Activated T-helper 2 cell treated with anti-CD3 and anti-CD28 coated beads, Interferon-gamma antibody, Interleukin-2, Interleukin-4, amounts not matched to agents 10 μg/mL and 5 μg/mL and 100 μg/mL, durations not matched to agents 14 hours and 24 hours and 36 hours (primary cell): ENCODE measurements around the gene ATG16L2. TPM values are rescaled to one million over a fixed set of nuclear protein-coding genes. Genes with fewer than 3 reads are reported as not detected.
A peak's percentile ranks its signal among the peaks of the same experiment; 100 is the strongest.

Source experiments
- DNase-seq: peaks from one replicate; pipeline ENCODE4 v3.0.0; 2021; ENCODE audit warnings: low spot score
- H3K27ac Mint-ChIP-seq: one replicate; pipeline ENCODE4 v1.8.0; 2021; ENCODE audit warnings: mixed read lengths
- H3K27me3 Mint-ChIP-seq: one replicate; pipeline ENCODE4 v1.8.0; 2021; ENCODE audit warnings: low read depth, mixed read lengths
- H3K36me3 Mint-ChIP-seq: one replicate; pipeline ENCODE4 v1.8.0; 2021; ENCODE audit warnings: low read depth, mixed read lengths
- H3K4me1 Mint-ChIP-seq: one replicate; pipeline ENCODE4 v1.8.0; 2021; ENCODE audit warnings: low read depth, mixed read lengths
- H3K4me3 Mint-ChIP-seq: one replicate; pipeline ENCODE4 v1.8.0; 2021; ENCODE audit warnings: low read depth, mild to moderate bottlenecking, moderate library complexity, mixed read lengths
- H3K9me3 Mint-ChIP-seq: one replicate; pipeline ENCODE4 v1.8.0; 2021; ENCODE audit warnings: mixed read lengths
- intact Hi-C: fragments of 100-400 bp; cut with micrococcal nuclease; formaldehyde crosslinking; loops from one replicate; pipeline ENCODE4 v1.15.1; 2023
- total RNA-seq: library from RNA; stranded (reverse); gene quantifications from 2 replicates; pipeline ENCODE4 v1.2.3, GENCODE V29; 2022

Gene ATG16L2, protein sequence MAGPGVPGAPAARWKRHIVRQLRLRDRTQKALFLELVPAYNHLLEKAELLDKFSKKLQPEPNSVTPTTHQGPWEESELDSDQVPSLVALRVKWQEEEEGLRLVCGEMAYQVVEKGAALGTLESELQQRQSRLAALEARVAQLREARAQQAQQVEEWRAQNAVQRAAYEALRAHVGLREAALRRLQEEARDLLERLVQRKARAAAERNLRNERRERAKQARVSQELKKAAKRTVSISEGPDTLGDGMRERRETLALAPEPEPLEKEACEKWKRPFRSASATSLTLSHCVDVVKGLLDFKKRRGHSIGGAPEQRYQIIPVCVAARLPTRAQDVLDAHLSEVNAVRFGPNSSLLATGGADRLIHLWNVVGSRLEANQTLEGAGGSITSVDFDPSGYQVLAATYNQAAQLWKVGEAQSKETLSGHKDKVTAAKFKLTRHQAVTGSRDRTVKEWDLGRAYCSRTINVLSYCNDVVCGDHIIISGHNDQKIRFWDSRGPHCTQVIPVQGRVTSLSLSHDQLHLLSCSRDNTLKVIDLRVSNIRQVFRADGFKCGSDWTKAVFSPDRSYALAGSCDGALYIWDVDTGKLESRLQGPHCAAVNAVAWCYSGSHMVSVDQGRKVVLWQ
- 86.8 and 87.1 TPM in 2 replicates for total RNA-seq

DNA sequence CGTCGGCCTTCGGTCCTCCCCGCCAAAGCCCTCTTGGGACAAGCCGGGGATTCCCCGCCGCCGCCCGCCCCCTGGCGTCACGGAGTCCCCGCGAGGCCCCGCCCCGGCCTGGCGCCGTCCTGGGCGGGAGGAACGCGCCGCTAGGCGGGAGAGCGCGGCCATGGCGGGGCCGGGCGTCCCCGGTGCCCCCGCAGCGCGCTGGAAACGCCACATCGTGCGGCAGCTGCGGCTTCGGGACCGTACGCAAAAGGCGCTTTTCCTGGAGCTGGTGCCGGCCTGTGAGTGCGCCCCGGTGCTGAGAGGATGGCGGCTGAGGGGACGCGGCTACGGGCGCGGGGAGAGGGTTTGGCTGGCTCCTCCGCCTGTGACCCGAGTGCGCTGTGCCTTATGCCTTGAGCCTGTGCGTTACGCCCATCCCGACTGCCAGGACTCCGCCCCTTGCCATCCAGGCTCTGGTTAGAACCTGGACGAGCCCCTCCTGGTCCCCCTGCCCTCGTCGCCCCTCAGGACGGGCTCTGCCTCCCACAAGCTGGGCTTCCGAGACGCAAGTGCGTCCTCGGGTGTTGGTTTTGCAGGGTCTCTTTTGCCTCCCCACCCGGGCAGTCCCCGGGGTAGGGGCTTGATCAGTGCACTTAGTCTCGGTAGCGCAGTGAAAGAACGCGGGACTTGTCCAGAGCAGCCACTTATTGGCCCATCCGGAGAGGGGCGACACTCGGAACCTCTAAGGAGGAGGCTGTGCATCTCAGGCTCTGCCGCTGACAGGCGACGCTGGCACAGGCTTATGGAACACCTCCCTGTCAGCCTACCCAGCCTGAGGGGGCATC lies at the start of gene ATG16L2:
Gene ATG16L2 (plus strand): TSS at position 126 of the 824 bp plus-strand sequence. CDS start 35 bp downstream, at position 161.
- Mint-ChIP-seq H3K4me3 (peak within 1 kb of the TSS; percentile 99), H3K27ac (peak within 1 kb of the TSS; percentile 98), H3K9me3 (no peaks in the 10 kb centered on the region), H3K4me1 (peaks cover 36% of the 10 kb centered on the region), H3K36me3 (peaks cover 62% of the 10 kb centered on the region), H3K27me3 (no peaks in the 10 kb centered on the region)
- intact Hi-C loops, result loop anchor here (1.0 to 5.0 kb wide), 4 partner anchors 62 to 326 kb away; partner anchors contain the start of gene ARAP1
- DNase-seq, result peak; percentile 87

DNA sequence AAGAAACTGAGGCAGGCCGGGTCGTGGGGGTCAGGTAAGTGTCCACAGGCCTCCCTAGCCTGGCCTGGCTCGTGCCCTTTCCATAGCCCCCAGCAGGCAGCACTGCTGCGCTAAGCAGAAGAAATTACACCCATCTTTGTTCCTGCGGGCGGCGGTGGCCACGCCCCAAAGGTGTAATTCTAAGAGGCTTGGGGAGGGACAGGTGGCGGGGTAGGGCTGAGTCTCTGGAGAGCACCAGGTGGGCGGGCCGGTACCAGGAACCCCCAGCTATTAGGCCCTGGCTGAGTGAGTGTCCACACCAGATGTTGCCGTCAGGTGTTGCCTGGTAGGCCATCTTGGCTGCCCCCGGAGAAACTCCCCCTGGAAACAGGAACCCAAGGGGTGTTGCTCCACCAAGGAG lies 49.7 kb upstream of the ATG16L2 start:
- DNase-seq, result no peak
- Mint-ChIP-seq H3K36me3 (no peaks in the 10 kb centered on the region), H3K4me3 (no peak overlapping the region), H3K4me1 (peaks cover 19% of the 10 kb centered on the region), H3K27ac (no peak overlapping the region), H3K27me3 (peaks cover 6% of the 10 kb centered on the region), H3K9me3 (no peaks in the 10 kb centered on the region)
- intact Hi-C loops, result no loop called here

DNA sequence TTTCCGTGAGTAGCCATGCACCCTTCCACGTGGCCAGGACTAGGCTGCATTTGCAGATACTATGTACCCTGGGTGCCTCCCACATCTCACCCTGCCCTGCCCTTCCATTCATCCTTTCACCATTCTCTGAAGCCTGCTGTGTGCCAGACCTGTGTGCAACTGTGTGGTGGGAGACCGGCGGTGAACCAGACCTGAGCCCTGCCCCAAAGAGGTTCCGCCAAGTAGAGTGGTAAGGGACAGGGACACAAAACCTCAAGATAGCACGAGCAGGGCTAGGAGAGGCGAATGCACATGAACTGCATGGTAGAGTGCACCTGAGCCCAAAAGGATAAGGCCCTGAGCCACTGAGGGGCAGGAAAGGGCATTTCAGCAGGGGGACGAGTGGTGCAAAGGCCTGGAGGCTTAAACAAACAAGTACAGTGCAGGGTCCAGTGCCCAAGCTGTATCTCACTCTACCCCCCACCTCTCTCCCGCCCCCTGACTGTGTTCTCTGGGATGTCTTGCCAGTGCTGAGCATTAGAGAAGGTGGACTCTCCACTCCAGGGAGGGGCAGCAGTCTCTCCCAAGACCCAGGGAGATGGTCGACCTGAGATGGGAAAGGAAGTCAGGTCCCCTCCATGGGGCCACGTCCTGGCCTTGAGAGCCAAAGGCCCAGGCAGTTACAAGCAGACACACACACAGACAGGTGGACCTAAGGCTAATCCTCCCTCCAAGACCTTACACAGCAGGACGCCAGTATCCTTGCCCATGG lies 47.9 kb upstream of the ATG16L2 start:
- no peak overlapping the region for H3K4me3 Mint-ChIP-seq
- H3K4me1 Mint-ChIP-seq, result peaks cover 12% of the 10 kb centered on the region
- DNase-seq, result no peak
- H3K9me3 Mint-ChIP-seq, result no peaks in the 10 kb centered on the region
- peaks cover 4% of the 10 kb centered on the region for H3K27me3 Mint-ChIP-seq
- no peak overlapping the region for H3K27ac Mint-ChIP-seq
- intact Hi-C loops, result no loop called here
- H3K36me3 Mint-ChIP-seq, result no peaks in the 10 kb centered on the region

DNA sequence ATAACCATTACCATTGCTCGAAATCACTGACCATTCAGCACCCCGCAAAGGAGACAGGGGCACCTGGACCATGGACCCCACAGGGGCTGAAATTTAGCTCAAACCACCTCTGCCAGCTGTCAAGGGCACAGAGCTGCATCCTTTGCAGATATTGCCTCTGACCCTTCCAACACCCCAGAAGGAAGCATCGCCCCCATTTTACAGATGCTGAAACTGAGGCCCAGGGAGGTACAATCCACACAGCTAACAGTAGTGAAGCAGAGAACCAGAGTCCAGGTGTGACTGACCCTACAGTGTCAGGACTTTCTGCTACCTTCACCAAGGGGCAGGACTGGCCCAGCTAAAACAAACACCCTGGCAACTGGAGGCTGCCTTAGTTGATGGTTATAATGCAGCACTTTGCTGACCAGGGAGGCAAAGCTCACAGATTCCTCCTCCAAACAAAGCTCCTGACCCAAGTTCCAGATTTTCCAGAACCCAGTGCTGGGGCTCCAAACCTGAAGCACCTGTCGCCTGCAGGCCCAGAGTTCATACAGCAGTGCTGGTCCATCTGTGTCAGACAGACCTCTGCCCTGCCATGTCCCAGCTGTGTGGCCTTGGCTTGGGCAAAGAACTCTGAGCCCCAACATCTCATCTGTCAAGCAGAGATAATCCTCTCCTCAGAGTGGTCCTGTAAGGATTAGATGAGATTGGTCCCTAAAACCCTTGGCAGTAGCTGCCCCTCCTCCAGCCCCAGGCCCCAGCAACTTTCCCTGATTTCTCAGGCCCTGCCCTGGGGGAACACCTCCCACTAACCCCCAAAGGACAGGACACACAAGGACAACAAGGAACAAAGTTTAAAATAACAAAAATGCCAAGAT lies 46.8 kb upstream of the ATG16L2 start:
- H3K9me3 Mint-ChIP-seq, result no peaks in the 10 kb centered on the region
- H3K4me1 Mint-ChIP-seq, result peaks cover 11% of the 10 kb centered on the region
- no peak for DNase-seq

DNA sequence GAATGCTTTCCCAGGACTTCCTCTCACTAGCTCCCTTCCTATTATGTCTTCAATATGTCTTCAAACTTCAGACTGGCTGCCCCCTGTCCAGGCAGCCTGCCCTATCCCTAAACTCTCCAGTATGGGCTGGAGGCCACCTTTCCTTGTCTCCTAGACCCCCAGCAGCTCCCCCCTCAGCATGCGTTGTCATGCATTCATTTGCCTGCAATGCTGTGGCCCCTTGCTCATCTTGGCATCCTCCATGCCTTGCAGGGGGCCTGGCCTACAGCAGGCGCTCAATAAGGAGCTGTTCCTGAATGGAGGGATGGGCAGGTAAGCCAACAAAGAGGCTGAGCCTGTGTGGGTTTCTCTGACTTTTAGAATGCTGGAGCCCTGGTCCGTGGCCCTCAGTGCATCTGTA lies 45.6 kb upstream of the ATG16L2 start:
- Mint-ChIP-seq H3K27ac (no peak overlapping the region), H3K4me3 (no peak overlapping the region), H3K9me3 (no peaks in the 10 kb centered on the region), H3K36me3 (no peaks in the 10 kb centered on the region), H3K27me3 (peaks cover 4% of the 10 kb centered on the region), H3K4me1 (no peaks in the 10 kb centered on the region)
- intact Hi-C loops, result no loop called here
- DNase-seq, result no peak

More for the DNA sequence above, 46.8 kb upstream of the ATG16L2 start:
- intact Hi-C loops, result no loop called here
- H3K4me3 Mint-ChIP-seq, result no peak overlapping the region
- H3K36me3 Mint-ChIP-seq, result no peaks in the 10 kb centered on the region
- no peak overlapping the region for H3K27ac Mint-ChIP-seq
- peaks cover 4% of the 10 kb centered on the region for H3K27me3 Mint-ChIP-seq

DNA sequence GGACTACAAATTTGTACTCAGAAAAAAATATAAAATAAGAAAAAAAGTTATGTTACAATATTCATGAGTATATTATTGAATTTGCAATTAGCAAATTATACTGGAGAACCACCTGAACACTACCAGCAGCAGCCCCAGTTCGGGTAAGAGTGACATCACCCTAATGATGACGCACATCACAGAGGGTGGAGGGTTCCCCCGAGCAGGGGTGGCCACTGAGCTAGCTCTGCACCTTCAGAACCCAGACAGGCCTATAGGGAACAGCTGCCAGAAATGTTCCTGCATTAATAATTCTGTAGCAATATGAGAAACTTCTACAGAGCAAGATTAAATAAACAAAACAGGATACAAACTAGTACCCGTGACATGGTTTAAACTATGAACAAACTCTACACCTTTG lies 44.5 kb upstream of the ATG16L2 start:
- no peak for DNase-seq
- no peaks in the 10 kb centered on the region for H3K36me3 Mint-ChIP-seq
- intact Hi-C loops, result no loop called here
- H3K4me1 Mint-ChIP-seq, result no peaks in the 10 kb centered on the region
- no peak overlapping the region for H3K27ac Mint-ChIP-seq
- no peaks in the 10 kb centered on the region for H3K9me3 Mint-ChIP-seq
- peaks cover 4% of the 10 kb centered on the region for H3K27me3 Mint-ChIP-seq
- no peak overlapping the region for H3K4me3 Mint-ChIP-seq

DNA sequence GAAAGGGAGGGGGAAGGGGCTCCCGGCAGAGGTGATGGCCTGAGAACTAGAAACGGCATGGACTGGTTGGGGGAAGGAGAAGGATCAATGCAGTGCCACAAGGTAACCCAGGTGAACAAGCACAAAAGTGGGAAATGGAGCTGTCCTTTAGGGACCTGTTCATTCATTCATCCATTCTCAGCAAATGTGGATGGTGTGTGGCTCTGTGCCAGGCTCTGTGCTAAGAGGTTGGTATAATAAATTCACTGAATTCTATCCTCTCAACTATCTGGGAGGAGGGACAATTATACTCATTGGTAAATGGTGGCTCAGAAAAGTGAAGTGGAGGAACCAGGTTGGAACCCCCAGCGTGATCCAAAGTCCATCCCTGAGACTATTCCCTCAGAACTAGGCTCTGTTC lies 43.4 kb upstream of the ATG16L2 start:
- Mint-ChIP-seq H3K4me3 (no peak overlapping the region), H3K36me3 (no peaks in the 10 kb centered on the region), H3K4me1 (no peaks in the 10 kb centered on the region), H3K9me3 (no peaks in the 10 kb centered on the region), H3K27ac (no peak overlapping the region), H3K27me3 (peaks cover 4% of the 10 kb centered on the region)
- DNase-seq, result no peak
- intact Hi-C loops, result no loop called here

DNA sequence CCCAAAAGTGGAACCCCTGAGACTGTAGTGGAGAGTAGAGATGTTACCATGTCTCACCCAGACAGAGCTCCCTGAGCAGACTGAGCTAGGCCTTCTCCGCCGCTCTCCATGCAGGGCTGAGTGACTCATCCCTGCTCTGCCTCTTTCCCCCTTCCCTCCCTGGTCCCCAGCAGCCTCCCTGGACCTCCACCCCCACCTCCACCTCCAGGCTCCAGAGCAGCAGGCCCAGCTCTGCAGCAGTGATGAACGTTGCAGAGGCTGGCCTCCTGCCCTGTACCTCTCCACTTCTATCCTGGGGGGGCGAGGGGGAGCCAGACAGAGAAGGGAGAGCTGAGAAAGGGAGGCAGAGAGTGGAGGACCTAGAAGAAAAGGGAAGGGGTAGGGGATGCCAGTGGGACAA lies 42.7 kb upstream of the ATG16L2 start:
- no peak for DNase-seq
- intact Hi-C loops, result no loop called here
- no peak overlapping the region for H3K4me3 Mint-ChIP-seq
- no peak overlapping the region for H3K27ac Mint-ChIP-seq
- H3K9me3 Mint-ChIP-seq, result no peaks in the 10 kb centered on the region
- H3K4me1 Mint-ChIP-seq, result no peaks in the 10 kb centered on the region
- peaks cover 4% of the 10 kb centered on the region for H3K27me3 Mint-ChIP-seq
- H3K36me3 Mint-ChIP-seq, result no peaks in the 10 kb centered on the region

DNA sequence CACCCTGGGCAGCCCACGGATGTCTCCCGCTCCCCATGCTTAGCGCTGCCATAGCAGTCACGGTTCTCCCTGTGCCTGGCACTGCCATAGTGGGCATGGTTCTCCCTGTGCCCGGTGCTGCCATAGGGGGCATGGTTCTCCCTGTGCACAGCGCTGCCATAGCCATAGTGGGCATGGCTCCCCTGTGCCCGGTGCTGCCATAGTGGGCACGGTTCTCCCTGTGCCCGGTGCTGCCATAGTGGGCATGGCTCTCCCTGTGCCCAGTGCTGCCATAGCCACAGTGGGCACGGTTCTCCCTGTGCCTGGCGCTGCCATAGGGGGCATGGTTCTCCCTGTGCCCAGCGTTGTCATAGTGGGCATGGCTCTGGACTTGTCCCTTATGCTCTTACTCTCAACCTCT lies 42.2 kb upstream of the ATG16L2 start:
- H3K4me3 Mint-ChIP-seq, result no peak overlapping the region
- no peak for DNase-seq
- H3K4me1 Mint-ChIP-seq, result no peaks in the 10 kb centered on the region
- no peaks in the 10 kb centered on the region for H3K36me3 Mint-ChIP-seq
- H3K9me3 Mint-ChIP-seq, result no peaks in the 10 kb centered on the region
- H3K27me3 Mint-ChIP-seq, result peaks cover 4% of the 10 kb centered on the region
- no peak overlapping the region for H3K27ac Mint-ChIP-seq
- intact Hi-C loops, result no loop called here

DNA sequence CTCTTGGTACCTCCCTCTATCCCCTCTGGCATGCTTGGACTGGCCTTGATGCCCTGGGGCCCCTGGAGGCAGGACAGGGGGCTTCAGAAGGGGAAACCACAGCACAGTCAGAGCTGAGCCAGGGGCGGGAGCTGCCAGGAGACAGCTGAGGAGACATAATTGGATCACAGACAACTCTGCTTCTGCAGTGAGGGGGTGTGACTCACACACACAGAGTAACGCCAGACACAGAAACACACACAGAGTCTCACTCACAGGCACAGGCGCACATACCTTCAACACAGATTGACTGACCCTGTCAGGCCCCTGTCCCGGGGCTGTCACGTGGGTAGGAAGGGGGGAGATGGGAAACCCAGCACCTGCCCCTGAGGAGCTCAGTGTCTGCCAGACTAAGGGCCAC lies 40.9 kb upstream of the ATG16L2 start:
- DNase-seq, result no peak
- H3K27me3 Mint-ChIP-seq, result peaks cover 4% of the 10 kb centered on the region
- H3K36me3 Mint-ChIP-seq, result no peaks in the 10 kb centered on the region
- intact Hi-C loops, result no loop called here
- H3K4me3 Mint-ChIP-seq, result no peak overlapping the region
- no peak overlapping the region for H3K27ac Mint-ChIP-seq
- no peaks in the 10 kb centered on the region for H3K4me1 Mint-ChIP-seq
- H3K9me3 Mint-ChIP-seq, result no peaks in the 10 kb centered on the region

DNA sequence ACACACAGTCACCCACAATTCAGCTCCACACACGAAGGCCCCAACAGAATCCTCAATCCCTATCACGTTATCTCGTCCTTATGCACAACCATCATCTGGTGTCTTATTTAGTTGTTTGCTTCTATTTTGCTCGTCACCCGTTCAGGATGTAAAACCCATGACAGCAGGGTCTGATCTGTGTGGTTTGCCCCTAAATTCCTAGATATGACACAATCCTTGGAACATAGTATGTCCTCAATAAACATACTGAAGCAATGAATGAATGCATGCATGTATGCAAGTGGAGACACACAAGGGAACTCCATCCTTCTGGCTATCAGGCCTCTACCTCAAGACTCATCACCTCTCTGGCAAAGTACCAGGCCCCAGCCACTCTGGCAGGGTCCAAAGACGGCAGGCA lies 40.5 kb upstream of the ATG16L2 start:
- Mint-ChIP-seq H3K27ac (no peak overlapping the region), H3K4me1 (no peaks in the 10 kb centered on the region), H3K4me3 (no peak overlapping the region), H3K36me3 (no peaks in the 10 kb centered on the region), H3K27me3 (peaks cover 2% of the 10 kb centered on the region), H3K9me3 (no peaks in the 10 kb centered on the region)
- no peak for DNase-seq
- intact Hi-C loops, result no loop called here

DNA sequence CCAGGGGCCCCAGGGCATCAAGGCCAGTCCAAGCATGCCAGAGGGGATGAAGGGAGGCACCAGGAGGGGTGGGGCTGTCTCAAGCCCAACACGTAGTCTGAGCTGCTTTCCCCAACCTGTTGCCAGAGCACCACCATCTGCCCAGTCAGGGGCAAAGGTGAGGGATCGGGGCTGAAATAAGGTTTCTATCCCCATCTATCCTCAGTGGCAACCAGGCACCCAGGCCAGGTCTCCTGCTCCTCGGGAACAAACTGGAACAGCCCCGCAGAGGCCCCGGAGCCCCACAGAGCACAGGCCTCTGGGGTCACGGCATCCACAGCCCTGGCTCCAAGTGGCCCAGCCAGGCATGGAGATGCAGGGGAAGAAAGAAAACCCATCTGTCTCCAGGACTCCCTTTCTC lies 39.7 kb upstream of the ATG16L2 start:
- H3K27ac Mint-ChIP-seq, result no peak overlapping the region
- intact Hi-C loops, result no loop called here
- H3K9me3 Mint-ChIP-seq, result no peaks in the 10 kb centered on the region
- H3K4me1 Mint-ChIP-seq, result no peaks in the 10 kb centered on the region
- no peak for DNase-seq
- peaks cover under 1% of the 10 kb centered on the region for H3K27me3 Mint-ChIP-seq
- no peak overlapping the region for H3K4me3 Mint-ChIP-seq
- H3K36me3 Mint-ChIP-seq, result no peaks in the 10 kb centered on the region
